Renal cortex interstitium (tissue), 11 donors: Measurements from ENCODE around the gene SERGEF. TPM values are rescaled to one million over a fixed set of nuclear protein-coding genes. Genes with fewer than 3 reads are reported as not detected.

Experiments
- DNase-seq, 11 donors: peaks; one replicate each; pipeline ENCODE4 v3.0.0-alpha.2; 2013; ENCODE audit warnings: low read depth in 9 of 11, low spot score in 4 of 11; ENCODE audit errors: extremely low read depth in 1 of 11
- polyA plus RNA-seq, 3 donors: library from polyadenylated mRNA; unstranded; fragments of 120-200 nt; gene quantifications; one replicate each; pipeline ENCODE4 v1.2.1, GENCODE V29; 2013; ENCODE audit not compliant: insufficient read length in 3 of 3

SERGEF gene
- polyA plus RNA-seq, 3 donors = 19.9 to 20.8 (median 20.4) TPM

DNA sequence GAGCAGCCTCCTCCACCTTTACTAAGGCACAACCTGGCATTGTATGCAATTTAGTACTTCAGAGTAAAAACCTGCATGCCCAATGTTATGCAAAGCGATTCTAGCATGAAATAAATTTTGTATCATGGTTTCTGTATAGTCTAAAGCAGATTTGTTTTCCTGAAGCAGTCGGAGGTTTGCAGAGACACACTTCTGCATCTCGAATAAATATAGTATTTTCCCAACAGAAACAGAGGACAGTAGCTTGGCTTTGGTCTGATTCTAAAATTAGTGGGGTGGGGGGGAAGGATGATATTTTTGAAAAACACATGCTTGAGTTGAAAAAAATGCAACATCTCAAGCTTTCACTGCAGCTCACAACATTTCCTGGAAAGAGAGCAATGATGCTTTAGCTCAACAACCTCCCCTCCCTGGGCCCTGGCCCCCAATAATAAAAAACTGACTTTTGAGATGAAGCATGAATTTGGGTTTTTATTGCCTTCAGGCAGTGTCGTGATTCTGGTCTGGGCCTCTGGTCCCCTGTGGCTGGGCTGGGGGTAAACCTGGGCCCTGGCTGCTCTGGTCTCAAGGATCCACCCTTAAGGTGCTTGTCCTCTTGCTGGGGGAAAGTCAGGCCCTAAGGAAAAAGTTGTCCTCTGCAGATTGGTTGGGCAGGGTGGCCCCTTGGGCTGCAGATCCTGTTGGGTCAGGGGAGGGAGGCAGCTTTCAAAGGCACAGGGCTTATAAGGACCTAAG, 230.1 kb downstream of the SERGEF start:
- DNase-seq = no peak

DNA sequence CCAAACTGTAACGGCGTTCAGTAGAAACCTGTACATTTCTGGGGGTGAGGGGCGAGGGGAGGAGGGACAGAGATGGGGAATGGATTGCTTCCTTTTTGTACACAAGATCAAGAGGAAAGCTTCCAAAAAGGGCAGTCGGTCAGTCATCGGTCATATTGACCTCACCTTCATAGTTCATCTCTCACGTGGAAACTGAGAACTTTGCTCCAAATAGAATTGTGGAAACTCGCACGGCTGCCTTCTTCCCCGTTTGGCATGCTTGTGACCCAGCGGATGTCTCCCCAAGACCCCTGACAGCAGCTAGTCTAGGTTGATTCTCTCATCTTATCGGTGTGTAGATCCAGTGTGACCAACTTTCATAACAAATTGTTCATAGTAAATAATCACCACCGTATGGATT, 230.7 kb downstream of the SERGEF start:
- no peak for DNase-seq

DNA sequence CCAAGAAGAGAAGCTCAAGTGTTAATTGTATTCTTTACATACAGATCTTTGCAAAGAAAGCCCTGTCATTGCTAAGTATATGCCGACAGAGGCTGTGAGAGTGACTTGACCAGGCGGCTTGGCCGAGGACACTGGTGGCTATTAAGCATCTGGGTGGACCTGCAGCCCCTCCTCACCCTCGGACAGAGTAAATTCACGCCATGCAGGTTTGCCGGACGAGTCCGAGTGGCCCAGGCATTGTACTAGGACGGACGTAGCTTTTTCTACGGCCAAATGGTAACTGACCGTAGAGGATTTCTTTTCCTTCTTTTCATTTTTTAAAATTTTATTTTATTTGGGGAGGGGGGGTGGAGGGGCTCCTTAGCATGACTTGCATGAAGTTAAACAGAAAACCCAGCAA, 231.2 kb downstream of the SERGEF start:
- no peak for DNase-seq

DNA sequence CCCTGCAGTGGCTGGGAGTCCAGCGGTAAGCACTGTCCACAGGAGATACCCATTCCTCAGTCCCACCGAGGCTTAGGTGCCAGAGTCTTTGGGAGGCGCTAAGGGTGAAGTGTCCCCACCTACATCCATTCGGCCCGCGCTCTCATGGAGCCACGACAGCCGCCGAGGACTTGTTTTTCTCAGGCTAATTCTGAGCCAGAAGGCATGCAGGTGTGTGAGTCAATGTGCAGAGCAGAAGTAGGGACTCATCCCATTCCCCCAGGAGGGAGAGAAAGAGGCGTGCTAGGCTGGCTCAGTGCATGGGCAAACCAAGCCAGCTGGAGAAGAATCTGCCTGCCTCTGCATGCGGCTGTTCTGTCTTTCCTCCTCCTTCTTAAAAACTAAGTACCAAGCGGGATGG, 231.6 kb downstream of the SERGEF start:
- DNase-seq = no peak

DNA sequence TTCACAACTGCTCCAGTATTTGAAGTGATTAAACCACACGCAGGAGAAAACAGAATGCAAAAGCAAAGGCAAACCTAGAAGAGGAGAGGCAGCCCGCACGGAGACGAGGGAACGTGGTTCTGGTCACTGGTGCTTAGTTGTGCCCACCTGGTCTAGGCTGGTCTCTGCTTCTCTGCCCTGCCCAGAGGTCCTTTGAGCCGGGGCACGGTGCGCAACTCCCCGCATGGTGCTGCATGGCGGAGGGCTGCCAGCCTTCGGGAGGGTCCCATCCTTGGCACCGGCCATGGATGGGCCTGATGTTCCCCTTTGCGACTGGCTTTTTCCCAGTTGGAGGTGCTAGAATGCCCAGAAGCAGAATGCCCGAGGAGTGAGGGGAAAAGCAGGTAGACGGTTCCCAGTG, 232.2 kb downstream of the SERGEF start:
- no peak for DNase-seq

DNA sequence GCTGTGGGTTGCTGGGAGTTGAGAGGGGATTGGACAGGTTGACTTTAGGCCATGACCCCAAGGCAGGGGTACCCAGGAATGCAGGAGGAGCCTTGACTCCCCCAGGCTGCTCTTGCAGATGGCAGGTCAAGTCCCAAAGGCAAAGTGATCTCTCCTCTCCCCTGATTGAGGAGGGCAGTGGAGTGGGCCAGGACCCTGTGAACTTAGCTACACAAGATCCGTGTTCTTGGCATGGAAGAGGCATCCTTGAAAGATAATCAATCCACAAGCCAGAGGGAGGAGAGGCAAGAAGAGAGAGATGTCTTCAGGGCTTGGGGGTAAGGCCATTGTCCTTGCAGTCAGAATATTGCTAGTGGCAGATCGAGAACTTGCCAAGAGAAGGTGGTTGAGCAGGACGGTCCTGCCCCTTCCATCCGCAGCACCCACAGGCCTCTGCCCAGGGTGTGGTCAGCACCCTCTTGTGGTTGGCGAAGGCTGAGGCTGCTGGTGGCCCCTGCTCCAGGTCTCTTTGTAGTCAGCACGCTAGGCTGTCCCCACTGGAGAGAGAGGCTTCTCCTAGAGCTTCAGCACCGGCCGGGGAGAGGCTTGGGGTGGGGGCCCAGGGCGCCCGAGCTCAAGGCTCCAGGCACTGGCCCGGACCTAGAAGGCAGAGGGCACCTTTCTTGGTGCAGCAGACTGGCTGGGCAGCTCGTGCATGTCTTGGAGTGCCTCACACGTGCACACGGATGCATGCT, 232.8 kb downstream of the SERGEF start:
- DNase-seq = no peak

DNA sequence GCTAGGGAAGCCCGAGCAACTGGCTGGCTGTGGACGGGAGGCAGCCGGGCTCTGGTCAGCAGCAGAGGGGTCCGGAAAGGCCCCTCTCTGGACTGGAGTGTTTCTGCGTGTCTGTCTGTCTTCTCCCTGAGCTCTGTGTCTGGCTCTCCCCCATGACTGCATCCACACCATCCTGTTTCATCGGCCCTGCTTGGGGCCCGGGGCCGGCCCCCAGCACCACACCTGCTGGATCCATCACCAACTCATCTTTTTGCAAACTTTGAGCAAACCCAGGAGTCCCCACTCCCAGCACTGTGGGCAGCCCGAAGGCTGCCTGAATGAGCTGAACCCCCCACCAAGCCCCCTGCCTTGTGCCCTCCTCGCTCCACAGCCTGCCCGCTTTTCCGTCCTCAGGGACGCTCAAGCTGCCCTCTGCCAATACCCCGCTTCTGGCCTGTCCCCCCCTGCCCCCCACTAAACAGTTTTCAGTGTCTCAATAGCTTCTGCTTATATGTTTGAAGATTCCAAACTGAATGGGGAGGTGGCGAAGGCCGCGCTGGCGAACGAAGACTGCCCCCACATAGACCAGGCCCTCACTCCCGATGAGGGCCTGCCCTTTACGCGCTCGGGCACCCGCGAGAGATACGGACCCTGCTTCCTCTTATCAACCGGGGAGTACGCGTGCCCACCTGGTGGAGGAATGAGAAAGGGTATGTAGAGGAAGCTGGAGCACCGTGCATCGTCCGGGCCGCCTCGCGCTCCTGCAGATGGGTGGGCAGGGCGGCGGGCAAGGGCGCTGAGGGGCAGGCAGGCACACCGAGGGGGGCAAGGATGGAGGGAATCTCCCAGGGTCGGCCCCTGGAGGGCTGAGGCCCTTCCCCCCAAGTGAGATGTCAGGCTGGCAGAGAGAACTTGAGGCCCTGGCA, 233.6 kb downstream of the SERGEF start:
- no peak for DNase-seq

DNA sequence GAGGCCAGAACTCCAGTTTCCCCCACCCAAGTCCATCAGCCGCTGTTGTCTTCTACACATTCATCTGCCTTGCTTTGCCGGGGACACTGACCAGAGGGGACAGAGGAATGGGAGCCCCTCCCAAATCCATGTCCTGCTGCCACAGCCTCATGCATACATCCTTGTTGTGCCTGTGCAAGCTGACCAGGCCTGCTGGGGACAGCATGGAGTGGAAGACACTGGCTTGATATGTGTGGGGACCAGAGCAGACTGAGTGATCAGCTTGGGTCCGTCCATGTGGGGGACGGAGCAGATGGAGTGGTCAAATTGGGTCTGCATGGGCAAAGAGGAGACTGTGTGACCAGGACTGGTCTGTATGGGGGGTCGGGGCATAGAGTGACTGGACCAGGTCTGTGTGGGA, 234.5 kb downstream of the SERGEF start:
- no peak for DNase-seq

DNA sequence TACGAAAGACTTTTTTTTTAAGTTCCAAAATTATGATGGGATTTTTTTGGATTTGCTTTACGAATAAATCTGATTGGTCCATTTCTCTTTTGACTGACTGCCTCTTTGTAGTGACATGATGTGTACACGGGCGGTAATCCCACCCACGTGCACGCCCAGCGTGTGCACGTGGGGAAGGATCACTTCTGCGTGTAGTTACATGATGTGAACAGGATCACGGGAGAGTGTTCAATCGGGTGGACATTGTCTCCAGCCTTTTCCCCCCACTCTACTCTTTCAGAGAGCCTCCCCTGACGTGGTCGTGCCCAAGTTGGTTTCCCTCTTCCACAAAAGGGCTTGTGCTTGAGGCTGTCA, 235.1 kb downstream of the SERGEF start:
- DNase-seq = no peak

DNA sequence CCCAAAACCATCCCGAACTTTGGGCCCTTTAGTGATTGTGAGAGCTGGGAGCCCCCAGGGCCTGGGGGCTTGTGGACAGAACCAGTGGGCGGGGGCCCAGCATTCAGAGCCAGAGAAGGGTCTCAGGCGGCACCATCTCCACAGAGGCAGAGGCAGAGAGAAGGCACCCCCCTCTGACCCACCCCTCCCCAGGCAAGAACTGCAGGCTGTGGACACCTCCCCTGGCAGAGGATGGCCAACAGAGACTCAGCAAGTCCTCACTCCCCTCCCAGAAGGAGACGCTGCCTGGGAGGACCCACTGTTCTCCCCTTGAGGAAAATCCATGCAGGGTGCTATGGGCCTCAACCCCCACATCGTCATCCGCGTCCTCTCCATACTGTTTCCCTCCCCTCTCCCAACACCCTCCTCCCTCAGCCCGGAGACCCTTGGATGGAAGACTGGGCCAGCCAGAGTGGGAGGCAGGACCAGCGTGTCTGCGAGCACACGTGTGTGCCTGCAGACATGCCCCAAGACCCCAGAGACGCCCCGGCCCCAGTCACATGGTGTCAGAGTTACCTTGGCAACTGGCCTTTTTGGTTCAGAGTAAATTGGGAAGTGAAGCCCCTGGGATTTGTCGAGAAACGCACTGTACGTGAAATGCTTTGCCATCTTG, 235.6 kb downstream of the SERGEF start:
- no peak for DNase-seq

DNA sequence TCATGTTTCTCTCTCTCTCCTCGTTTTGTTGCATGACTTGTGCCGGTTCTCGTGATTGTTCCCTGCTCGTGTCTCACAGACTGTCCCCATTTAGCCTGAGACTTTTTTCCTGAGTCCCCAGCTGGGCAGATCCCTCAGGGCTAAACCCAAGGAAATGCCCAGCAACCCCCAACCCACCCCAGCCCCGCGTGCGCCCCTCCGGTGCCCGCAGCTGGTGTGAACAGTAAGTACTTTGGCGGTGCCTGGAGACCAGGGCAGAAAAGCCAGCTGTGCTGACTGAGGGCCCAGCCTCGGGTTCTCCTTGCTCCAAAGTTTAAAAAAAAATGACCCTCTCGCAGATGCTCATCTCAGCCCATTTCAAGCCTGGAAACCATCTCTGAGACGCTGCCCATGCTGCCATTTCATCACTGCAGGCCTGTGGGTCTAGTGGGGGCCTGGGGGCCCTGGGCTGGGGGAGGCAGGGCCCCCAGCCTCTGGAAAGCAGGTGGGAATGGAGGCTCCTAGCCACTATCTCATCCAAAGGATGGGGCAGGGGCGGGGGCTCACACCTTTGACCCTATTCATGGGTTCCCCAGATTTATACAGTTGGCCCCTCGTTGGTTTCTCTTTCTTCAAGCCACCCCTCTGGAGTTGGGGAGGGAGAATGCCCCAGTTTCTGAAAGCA, 236.5 kb downstream of the SERGEF start:
- DNase-seq = no peak

DNA sequence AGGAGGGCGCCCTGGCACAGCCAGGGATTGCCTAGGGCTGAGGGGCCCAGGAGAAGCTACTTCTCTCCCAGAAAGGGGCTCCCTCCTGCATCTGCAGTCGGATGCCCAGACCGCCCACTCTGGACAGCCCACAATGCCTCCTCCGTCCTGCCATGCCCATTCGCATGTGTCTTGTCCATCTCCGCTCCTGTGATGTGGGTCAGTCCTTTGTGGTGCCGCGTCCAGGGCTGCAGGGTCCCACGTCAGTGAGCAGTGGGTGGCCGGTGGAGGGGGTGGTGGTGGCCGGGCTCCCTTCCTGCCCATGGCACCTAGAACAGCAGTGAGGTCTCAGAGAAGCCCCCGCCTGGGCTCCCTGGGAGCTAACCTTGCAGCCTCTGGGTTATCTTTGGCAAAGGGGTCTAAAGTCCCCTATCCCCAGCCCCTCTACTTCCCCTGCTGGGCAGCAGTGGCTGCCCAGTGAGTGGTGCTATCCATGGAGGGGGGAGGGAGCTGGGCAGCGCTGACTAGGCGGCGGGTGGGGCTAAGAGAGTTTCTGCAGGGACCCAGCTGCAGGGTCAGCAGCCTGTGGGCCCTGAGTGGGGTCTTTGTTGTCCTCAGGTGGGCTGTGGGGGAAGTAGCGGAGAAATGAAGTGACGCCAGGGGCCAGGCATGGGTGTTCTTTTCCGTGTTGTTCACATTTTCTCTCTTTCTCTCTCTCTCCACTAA, 237.2 kb downstream of the SERGEF start:
- DNase-seq = no peak

DNA sequence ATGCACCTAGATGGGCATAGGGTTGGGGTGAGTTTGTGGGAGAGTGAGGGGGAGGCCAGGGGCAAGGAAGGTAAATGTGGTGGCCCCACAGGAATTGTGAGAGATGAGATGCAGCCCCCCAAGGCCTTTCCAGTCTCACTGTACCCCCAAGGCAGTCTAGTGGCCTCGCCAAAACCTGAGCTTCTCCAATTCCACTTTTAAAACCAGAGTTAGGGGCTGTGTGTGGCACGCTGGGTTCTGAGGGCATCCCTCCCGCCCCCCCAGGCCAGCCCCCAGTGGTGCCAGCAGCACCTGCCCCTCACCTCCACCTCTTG, 237.9 kb downstream of the SERGEF start:
- DNase-seq = no peak

DNA sequence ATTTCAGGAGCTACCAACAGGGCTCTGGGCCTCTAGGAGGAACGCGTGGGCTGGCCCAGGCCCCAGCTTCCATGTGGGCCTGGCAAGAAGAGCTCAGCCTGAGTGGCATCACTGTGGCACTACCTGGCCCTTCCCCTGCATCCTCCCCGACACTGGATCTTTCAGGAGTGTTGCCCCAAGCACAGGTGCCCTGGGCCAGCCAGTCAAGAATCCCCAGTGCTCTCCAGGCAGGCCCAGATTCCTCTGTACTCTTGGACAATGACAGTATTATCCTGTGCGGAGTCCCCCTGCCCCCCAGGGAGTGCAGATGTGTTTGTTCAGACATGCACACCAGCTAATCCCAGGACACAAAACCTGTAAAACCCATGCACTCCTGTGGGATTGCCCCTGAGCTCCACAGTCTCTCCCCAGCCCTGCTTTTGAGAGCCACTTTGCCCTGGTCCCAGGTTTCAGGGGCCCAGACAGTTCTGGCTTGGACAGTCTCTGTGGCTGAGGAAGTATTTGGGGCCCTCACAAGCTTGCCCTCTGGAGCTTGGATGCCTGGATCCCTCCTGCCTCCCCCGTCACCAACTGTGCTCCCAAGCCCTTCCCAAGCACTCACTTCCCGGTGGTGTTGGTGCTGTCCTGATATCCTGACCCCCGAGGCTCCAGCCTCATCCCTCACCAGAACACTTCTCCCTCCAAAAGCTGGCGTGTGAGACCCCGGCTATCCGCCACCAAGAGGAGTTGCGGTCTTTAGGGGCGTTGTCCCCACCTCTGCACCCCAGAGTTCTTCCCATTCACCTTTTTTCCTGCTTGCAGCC, 238.4 kb downstream of the SERGEF start:
- DNase-seq = no peak

DNA sequence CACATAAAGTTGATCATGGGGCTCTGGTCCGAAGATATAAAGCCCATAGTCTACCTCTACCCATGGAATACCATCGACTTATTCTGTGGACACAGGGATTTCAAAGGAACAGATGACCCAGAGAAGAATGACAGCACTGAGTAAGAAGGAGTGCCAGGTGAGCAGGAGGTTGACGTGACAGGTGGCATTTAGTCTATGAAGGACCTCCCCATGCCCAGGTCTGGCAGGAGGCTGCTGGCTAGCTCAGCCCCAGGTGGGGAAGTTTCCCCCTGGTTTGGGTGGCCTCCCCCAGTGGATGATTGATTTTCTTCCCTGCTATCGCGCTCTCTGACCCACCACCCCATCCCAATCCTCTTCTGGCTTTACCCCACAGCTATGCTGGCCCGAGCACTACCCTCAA, 239.2 kb downstream of the SERGEF start:
- no peak for DNase-seq

DNA sequence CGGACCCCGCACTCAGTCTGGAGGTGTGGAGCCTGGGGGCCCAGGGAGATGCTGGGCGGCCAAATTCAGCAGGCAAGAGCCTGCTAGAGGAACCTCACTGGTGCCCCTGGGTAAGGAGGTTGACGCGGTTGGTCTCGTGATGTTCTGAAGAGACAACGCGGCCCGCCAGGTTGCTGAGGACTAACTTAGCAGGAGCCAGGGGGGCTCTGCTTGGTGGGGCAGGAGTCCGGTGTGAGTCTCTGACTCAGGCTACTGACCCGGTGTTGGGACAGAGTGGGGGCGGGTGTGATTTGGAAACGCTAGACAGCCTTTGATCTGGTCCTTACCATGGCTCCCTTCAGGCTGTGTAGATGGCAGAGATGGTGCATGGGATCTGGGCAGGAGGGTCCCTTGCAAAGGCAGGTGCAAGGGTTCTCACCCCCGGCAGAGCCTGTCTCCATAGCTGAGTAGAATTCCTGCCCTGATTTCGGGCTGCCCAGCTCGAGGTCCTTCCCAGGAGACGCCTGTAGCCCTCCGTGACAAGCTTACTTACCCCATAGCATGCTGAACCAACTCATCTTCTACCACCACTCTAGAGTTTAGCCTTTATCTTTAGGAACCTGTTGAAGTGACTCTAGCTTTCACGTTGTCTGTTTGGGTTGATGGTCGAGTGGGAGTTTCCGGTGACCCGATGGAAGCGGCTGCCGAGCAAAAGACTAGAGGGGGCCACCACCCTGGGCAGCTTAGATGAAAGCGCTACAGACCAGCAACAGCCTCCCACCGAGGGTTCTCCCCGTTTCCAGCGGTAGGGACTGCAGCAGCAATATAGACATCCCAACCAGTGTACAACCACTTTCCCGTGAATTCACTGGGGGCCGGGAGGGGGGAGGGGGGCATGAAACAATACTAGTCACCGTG, 239.9 kb downstream of the SERGEF start:
- DNase-seq = no peak
